HCT116 (cell line): ENCODE data around the gene CFAP91.

ENCODE experiments used
- CEBPB ChIP-seq: IDR thresholded peaks from 2 replicates; pipeline ENCODE4 v1.6.1; 2012; ENCODE audit warnings: low read depth
- CTCF ChIP-seq, 3 experiments: fragments of 200-600 bp in 1 of 3; sonication (generic) in 1 of 3; IDR thresholded peaks in 2 of 3; conservative IDR thresholded peaks in 1 of 3; 2 replicates each; pipeline ENCODE4 v1.5.1; 2012 to 2017; ENCODE audit warnings: low read depth in 2 of 3, low read length in 2 of 3, antibody characterized with exemption in 1 of 3, borderline replicate concordance in 1 of 3, control low read depth in 1 of 3, mild to moderate bottlenecking in 1 of 3, mixed read lengths in 1 of 3, mixed run types in 1 of 3, moderate library complexity in 1 of 3; ENCODE audit not compliant: insufficient read depth in 1 of 3
- EGR1 ChIP-seq: IDR thresholded peaks from 2 replicates; pipeline ENCODE4 v1.6.1; 2012; ENCODE audit warnings: low read depth
- EZH2 ChIP-seq: fragments of 200-600 bp; sonication (generic); IDR thresholded peaks from 2 replicates; pipeline ENCODE4 v1.6.1; 2017; ENCODE audit warnings: antibody characterized with exemption, mixed run types
- JUND ChIP-seq: IDR thresholded peaks from 2 replicates; pipeline ENCODE4 v1.6.1; 2012
- MAX ChIP-seq: IDR thresholded peaks from 2 replicates; pipeline ENCODE4 v1.6.1; 2012
- POLR2A ChIP-seq: IDR thresholded peaks from 2 replicates; pipeline ENCODE4 v1.7.0; 2011; ENCODE audit warnings: borderline replicate concordance; ENCODE audit not compliant: insufficient read depth, insufficient read length; ENCODE audit errors: extremely low read depth
- POLR2AphosphoS5 ChIP-seq: IDR thresholded peaks from 2 replicates; pipeline ENCODE4 v1.6.1; 2011; ENCODE audit warnings: mild to moderate bottlenecking, low read depth, low read length, moderate library complexity
- RAD21 ChIP-seq: IDR thresholded peaks from 2 replicates; pipeline ENCODE4 v1.6.1; 2012; ENCODE audit warnings: low read depth, mild to moderate bottlenecking
- TCF7L2 ChIP-seq: IDR thresholded peaks from 2 replicates; pipeline ENCODE4 v1.7.0; 2011; ENCODE audit warnings: borderline replicate concordance, inconsistent platforms; ENCODE audit not compliant: insufficient read depth, insufficient read length; ENCODE audit errors: extremely low read depth
- YY1 ChIP-seq: IDR thresholded peaks from 2 replicates; pipeline ENCODE4 v1.6.1; 2011; ENCODE audit warnings: low read length, low read depth, moderate library complexity, mild to moderate bottlenecking; ENCODE audit not compliant: insufficient replicate concordance; ENCODE audit errors: extremely low read depth
- ZBTB33 ChIP-seq: IDR thresholded peaks from 2 replicates; pipeline ENCODE4 v1.6.1; 2011; ENCODE audit warnings: mild to moderate bottlenecking, low read length, moderate library complexity; ENCODE audit not compliant: insufficient replicate concordance; ENCODE audit errors: extremely low read depth
- ZNF274 ChIP-seq: fragments of 200-500 bp; sonication (Bioruptor generic); IDR thresholded peaks from 2 replicates; pipeline ENCODE4 v1.6.1; 2014; ENCODE audit warnings: mild to moderate bottlenecking, low read depth, low read length, inconsistent platforms

GRCh38 chr3:119676020-119676419, 26.8 kb upstream of the CFAP91 start:
- TF ChIP-seq POLR2AphosphoS5 (no peak), JUND (no peak), POLR2A (no peak), CTCF (IDR thresholded peaks at IDR 0.05 in 2 of 3, conservative IDR thresholded peaks at IDR 0.05 in 1 of 3; ENCODE audit: borderline replicate concordance in 1 of 3, insufficient read depth in 1 of 3, low read depth in 2 of 3, low read length in 2 of 3) (no peak), RAD21 (no peak), TCF7L2 (no peak), EZH2 (no peak), MAX (no peak), ZBTB33 (no peak), ZNF274 (no peak), YY1 (no peak), CEBPB (no peak), EGR1 (no peak)
